ENCODE data around the gene NOS3.

NOS3 gene

GRCh38 chr7:150951521-150951920 is 39.3 kb upstream of the NOS3 start:
- DNase-seq (ENCODE audit: extremely low read depth in 1 of 2, low read depth in 1 of 2): no peak

GRCh38 chr7:150952331-150953050 is 38.3 kb upstream of the NOS3 start:
- no peak for DNase-seq (ENCODE audit: extremely low read depth in 1 of 2, low read depth in 1 of 2)

GRCh38 chr7:150953061-150953997 is 37.5 kb upstream of the NOS3 start:
- DNase-seq (ENCODE audit: extremely low read depth in 1 of 2, low read depth in 1 of 2): no peak

- DNase-seq (ENCODE audit: extremely low read depth in 1 of 2, low read depth in 1 of 2): no peak
These were observed 36.4 kb upstream of the NOS3 start for GRCh38 chr7:150954201-150954985.

GRCh38 chr7:150954986-150955518 is 35.8 kb upstream of the NOS3 start:
- no peak for DNase-seq (ENCODE audit: extremely low read depth in 1 of 2, low read depth in 1 of 2)

- no peak for DNase-seq (ENCODE audit: extremely low read depth in 1 of 2, low read depth in 1 of 2)
These were observed 35.1 kb upstream of the NOS3 start for GRCh38 chr7:150955519-150956394.

GRCh38 chr7:150956395-150957132 is 34.3 kb upstream of the NOS3 start:
- DNase-seq (ENCODE audit: extremely low read depth in 1 of 2, low read depth in 1 of 2): no peak

GRCh38 chr7:150957133-150958020 is 33.4 kb upstream of the NOS3 start:
- no peak for DNase-seq (ENCODE audit: extremely low read depth in 1 of 2, low read depth in 1 of 2)

- no peak for DNase-seq (ENCODE audit: extremely low read depth in 1 of 2, low read depth in 1 of 2)
These were observed 32.7 kb upstream of the NOS3 start for GRCh38 chr7:150958062-150958552.

- DNase-seq (ENCODE audit: extremely low read depth in 1 of 2, low read depth in 1 of 2): no peak
These were observed 32.2 kb upstream of the NOS3 start for GRCh38 chr7:150958597-150958996.

- no peak for DNase-seq (ENCODE audit: extremely low read depth in 1 of 2, low read depth in 1 of 2)
These were observed 31.7 kb upstream of the NOS3 start for GRCh38 chr7:150959081-150959480.

- DNase-seq (ENCODE audit: extremely low read depth in 1 of 2, low read depth in 1 of 2): no peak
These were observed 30.8 kb upstream of the NOS3 start for GRCh38 chr7:150959739-150960734.

GRCh38 chr7:150961510-150962289 is 29.1 kb upstream of the NOS3 start:
- no peak for DNase-seq (ENCODE audit: extremely low read depth in 1 of 2, low read depth in 1 of 2)

GRCh38 chr7:150962290-150962552 is 28.6 kb upstream of the NOS3 start:
- DNase-seq (ENCODE audit: extremely low read depth in 1 of 2, low read depth in 1 of 2): no peak

GRCh38 chr7:150962553-150963399 is 28.0 kb upstream of the NOS3 start:
- no peak for DNase-seq (ENCODE audit: extremely low read depth in 1 of 2, low read depth in 1 of 2)

Measured in stimulated activated CD8-positive, alpha-beta memory T cell treated with anti-CD3 and anti-CD28 coated beads, Interleukin-7, amount 100 ng/mL, for 48 hours (primary cell).